Activated CD4-positive, alpha-beta T cell treated with anti-CD3 and anti-CD28 coated beads for 48 hours (primary cell): Measurements from ENCODE around the gene RAB13.

ENCODE experiments used
- DNase-seq: peaks from one replicate; pipeline ENCODE4 v3.0.0-alpha.2; 2020

RAB13 gene

GRCh38 chr1:153954826-153955225 lies 31.3 kb downstream of the RAB13 start:
- no peak for DNase-seq

- no peak for DNase-seq
Observed at GRCh38 chr1:153953859-153954365, 32.2 kb downstream of the RAB13 start.

GRCh38 chr1:153951801-153952200 lies 34.3 kb downstream of the RAB13 start:
- no peak for DNase-seq

GRCh38 chr1:153951183-153951582 lies 35.0 kb downstream of the RAB13 start:
- DNase-seq: no peak

GRCh38 chr1:153946622-153947241 lies 39.4 kb downstream of the RAB13 start, which contains the start of gene DENND4B:
Gene DENND4B (minus strand): TSS chr1:153946718. CDS start chr1:153944374, 2,344 bp downstream.
- DNase-seq: peak; percentile 81

GRCh38 chr1:153945795-153946621 lies 40.1 kb downstream of the RAB13 start:
- DNase-seq: peak; percentile 79

GRCh38 chr1:153945131-153945794 lies 40.9 kb downstream of the RAB13 start:
- peak; percentile 79 for DNase-seq

GRCh38 chr1:153944827-153945117 lies 41.4 kb downstream of the RAB13 start:
- DNase-seq: no peak

- peak; percentile 32 for DNase-seq
Observed at GRCh38 chr1:153944005-153944826, 41.9 kb downstream of the RAB13 start.

GRCh38 chr1:153942766-153943549 lies 43.2 kb downstream of the RAB13 start:
- DNase-seq: no peak

- DNase-seq: no peak
Observed at GRCh38 chr1:153941826-153942725, 44.1 kb downstream of the RAB13 start.

GRCh38 chr1:153940756-153941155 lies 45.4 kb downstream of the RAB13 start:
- DNase-seq: no peak

- no peak for DNase-seq
Observed at GRCh38 chr1:153939476-153939875, 46.7 kb downstream of the RAB13 start.

GRCh38 chr1:153938996-153939395 lies 47.1 kb downstream of the RAB13 start:
- DNase-seq: no peak

- DNase-seq: no peak
Observed at GRCh38 chr1:153937331-153937730, 48.8 kb downstream of the RAB13 start.

- no peak for DNase-seq
Observed at GRCh38 chr1:153936011-153936802, 49.9 kb downstream of the RAB13 start.

- DNase-seq: no peak
Observed at GRCh38 chr1:153934746-153935145, 51.4 kb downstream of the RAB13 start.

GRCh38 chr1:153933955-153934354 lies 52.2 kb downstream of the RAB13 start:
- DNase-seq: no peak

- no peak for DNase-seq
Observed at GRCh38 chr1:153933430-153933829, 52.7 kb downstream of the RAB13 start.
